Natural killer cell (primary cell): ENCODE results near the gene ELMO3. TPM values are rescaled to one million over a fixed set of nuclear protein-coding genes. Genes with fewer than 3 reads are reported as not detected.

Source experiments
- ATAC-seq, 3 donors: fragments of 150-1000 bp in 2 of 3; fragments of 200-7000 bp in 1 of 3; cut with Tn5 transposase; 1 replicate in 1 of 3; 2 replicates in 2 of 3; pipeline ENCODE4 v1.10.0; 2021; ENCODE audit warnings: mild to moderate bottlenecking in 2 of 3, moderate library complexity in 2 of 3
- DNase-seq, 2 donors: peaks; one replicate each; pipeline versions ENCODE4 v3.0.0 to v3.0.0-alpha.2; 2013 to 2021; ENCODE audit warnings: mixed read lengths in 1 of 2
- H3K27ac ChIP-seq: one replicate; pipeline ENCODE4 v1.5.1; 2013; ENCODE audit warnings: mild to moderate bottlenecking, low read length
- H3K27me3 ChIP-seq: one replicate; pipeline ENCODE4 v1.6.1; 2013; ENCODE audit warnings: low read length; ENCODE audit not compliant: control insufficient read depth, insufficient read depth
- H3K36me3 ChIP-seq: one replicate; pipeline ENCODE4 v1.6.1; 2013; ENCODE audit warnings: low read length; ENCODE audit not compliant: control insufficient read depth, insufficient read depth
- H3K4me1 ChIP-seq: one replicate; pipeline ENCODE4 v1.6.1; 2013; ENCODE audit warnings: low read length; ENCODE audit not compliant: control insufficient read depth, insufficient read depth
- H3K4me3 ChIP-seq: one replicate; pipeline ENCODE4 v1.5.1; 2013; ENCODE audit warnings: low read length
- H3K9me3 ChIP-seq: one replicate; pipeline ENCODE4 v1.6.1; 2013; ENCODE audit warnings: low read length; ENCODE audit not compliant: control insufficient read depth, insufficient read depth
- H3K27ac Mint-ChIP-seq, 2 donors: one replicate each; pipeline ENCODE4 v1.8.0; 2022; ENCODE audit warnings: mild to moderate bottlenecking in 2 of 2, mixed read lengths in 2 of 2, moderate library complexity in 1 of 2
- H3K27me3 Mint-ChIP-seq, 2 donors: one replicate each; pipeline ENCODE4 v1.8.0; 2022; ENCODE audit warnings: low read depth in 2 of 2, mixed read lengths in 2 of 2
- H3K36me3 Mint-ChIP-seq: one replicate; pipeline ENCODE4 v1.8.0; 2022; ENCODE audit warnings: mixed read lengths
- H3K4me1 Mint-ChIP-seq, 2 donors: one replicate each; pipeline ENCODE4 v1.8.0; 2022; ENCODE audit warnings: mixed read lengths in 2 of 2
- H3K4me3 Mint-ChIP-seq: one replicate; pipeline ENCODE4 v1.8.0; 2022; ENCODE audit warnings: mild to moderate bottlenecking, moderate library complexity, mixed read lengths
- H3K9me3 Mint-ChIP-seq, 2 donors: one replicate each; pipeline ENCODE4 v1.8.0; 2022; ENCODE audit warnings: mixed read lengths in 2 of 2
- WGBS: methylation state at CpG from one replicate; pipeline ENCODE4 v1.1.7; 2013; ENCODE audit warnings: missing lambda C conversion rate; ENCODE audit not compliant: insufficient coverage; 5-methylcytosine and 5-hydroxymethylcytosine counted together
- intact Hi-C: fragments of 100-400 bp; cut with micrococcal nuclease; formaldehyde crosslinking; loops from one replicate; pipeline ENCODE4 v1.14.2; 2022
- total RNA-seq, 4 donors: library from RNA; stranded (reverse); fragments of 120-200 nt in 1 of 4; gene quantifications; one replicate each; pipeline versions ENCODE4 v1.2.3 to v1.2.4, GENCODE V29; 2013 to 2022
- TF ChIP-seq, protein P1 (sequence below): fragments of 200-600 bp; IDR thresholded peaks from one replicate; pipeline ENCODE4 v1.8.0; 2022; ENCODE audit warnings: antibody characterized with exemption

The ELMO3 gene
- total RNA-seq, 3 donors from 2014 or later (not counting 1 experiment from before 2014, with no cell fraction given) = 1.9 to 3.3 (median 2.3) TPM

DNA sequence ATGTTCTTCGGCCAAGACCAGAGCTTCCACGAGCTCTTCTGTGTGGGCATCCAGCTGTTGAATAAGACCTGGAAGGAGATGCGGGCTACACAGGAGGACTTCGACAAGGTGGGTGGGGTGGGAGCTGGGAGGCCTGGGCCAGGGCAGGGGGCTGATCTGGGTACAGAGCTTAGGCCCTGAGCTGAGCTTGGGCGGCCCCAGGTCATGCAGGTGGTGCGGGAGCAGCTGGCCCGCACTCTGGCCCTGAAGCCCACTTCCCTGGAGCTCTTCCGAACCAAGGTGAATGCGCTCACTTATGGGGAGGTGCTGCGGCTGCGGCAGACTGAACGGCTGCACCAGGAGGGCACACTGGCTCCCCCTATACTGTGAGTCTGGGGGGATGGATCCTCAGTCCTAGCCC is 3.5 kb downstream of the ELMO3 start:
- 99% methylated on average over 12 of the region's 12 CpGs for WGBS
- H3K27ac Mint-ChIP-seq = no peak overlapping the region
- peaks cover 37% of the 10 kb centered on the region for H3K36me3 ChIP-seq
- H3K4me3 ChIP-seq = no peak overlapping the region
- H3K27me3 ChIP-seq = no peaks in the 10 kb centered on the region
- TF ChIP-seq, protein P1, sequence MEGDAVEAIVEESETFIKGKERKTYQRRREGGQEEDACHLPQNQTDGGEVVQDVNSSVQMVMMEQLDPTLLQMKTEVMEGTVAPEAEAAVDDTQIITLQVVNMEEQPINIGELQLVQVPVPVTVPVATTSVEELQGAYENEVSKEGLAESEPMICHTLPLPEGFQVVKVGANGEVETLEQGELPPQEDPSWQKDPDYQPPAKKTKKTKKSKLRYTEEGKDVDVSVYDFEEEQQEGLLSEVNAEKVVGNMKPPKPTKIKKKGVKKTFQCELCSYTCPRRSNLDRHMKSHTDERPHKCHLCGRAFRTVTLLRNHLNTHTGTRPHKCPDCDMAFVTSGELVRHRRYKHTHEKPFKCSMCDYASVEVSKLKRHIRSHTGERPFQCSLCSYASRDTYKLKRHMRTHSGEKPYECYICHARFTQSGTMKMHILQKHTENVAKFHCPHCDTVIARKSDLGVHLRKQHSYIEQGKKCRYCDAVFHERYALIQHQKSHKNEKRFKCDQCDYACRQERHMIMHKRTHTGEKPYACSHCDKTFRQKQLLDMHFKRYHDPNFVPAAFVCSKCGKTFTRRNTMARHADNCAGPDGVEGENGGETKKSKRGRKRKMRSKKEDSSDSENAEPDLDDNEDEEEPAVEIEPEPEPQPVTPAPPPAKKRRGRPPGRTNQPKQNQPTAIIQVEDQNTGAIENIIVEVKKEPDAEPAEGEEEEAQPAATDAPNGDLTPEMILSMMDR = no peak
- H3K9me3 ChIP-seq = no peaks in the 10 kb centered on the region
- no peak overlapping the region for H3K4me3 Mint-ChIP-seq
- no peaks in the 10 kb centered on the region for H3K36me3 Mint-ChIP-seq
- H3K4me1 Mint-ChIP-seq = peaks cover 4 to 9% of the 10 kb centered on the region in 2 donors
- DNase-seq = no peak
- intact Hi-C loops = no loop called here
- no peaks in the 10 kb centered on the region for H3K9me3 Mint-ChIP-seq
- no peaks in the 10 kb centered on the region for H3K4me1 ChIP-seq
- H3K27me3 Mint-ChIP-seq = no peaks in the 10 kb centered on the region
- ATAC-seq = no peak
- H3K27ac ChIP-seq = no peak overlapping the region

DNA sequence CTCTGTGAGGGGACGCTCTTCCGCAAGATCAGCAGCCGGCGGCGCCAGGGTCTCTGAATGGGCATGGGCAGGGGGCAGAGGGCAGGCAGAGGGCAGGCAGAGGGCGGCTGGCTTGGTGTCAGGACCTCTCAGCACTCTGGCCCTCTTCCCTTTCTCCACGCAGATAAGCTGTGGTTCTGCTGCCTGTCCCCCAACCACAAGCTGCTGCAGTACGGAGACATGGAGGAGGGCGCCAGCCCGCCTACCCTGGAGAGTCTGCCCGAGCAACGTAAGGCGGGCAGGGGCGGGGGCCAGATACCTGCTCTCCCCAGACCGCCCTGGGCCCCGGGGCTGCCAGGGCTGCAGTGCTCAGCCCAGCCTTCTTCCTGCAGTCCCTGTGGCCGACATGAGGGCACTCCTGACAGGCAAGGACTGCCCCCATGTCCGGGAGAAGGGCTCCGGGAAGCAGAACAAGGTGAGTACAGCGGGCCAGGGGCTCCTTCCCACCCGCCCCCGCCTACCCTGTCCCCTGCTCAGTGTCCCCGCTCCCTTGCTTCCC is 4.1 kb downstream of the ELMO3 start:
- no peak overlapping the region for H3K27ac Mint-ChIP-seq
- 96% methylated on average over 23 of the region's 23 CpGs for WGBS
- Histone ChIP-seq H3K4me3 (no peak overlapping the region), H3K4me1 (no peaks in the 10 kb centered on the region), H3K27me3 (no peaks in the 10 kb centered on the region), H3K27ac (no peak overlapping the region), H3K36me3 (peaks cover 33% of the 10 kb centered on the region), H3K9me3 (no peaks in the 10 kb centered on the region)
- intact Hi-C loops = no loop called here
- no peaks in the 10 kb centered on the region for H3K9me3 Mint-ChIP-seq
- peaks cover 4 to 9% of the 10 kb centered on the region in 2 donors for H3K4me1 Mint-ChIP-seq
- DNase-seq (no peak), ATAC-seq (no peak)
- no peak overlapping the region for H3K4me3 Mint-ChIP-seq
- TF ChIP-seq, protein P1 = no peak
- no peaks in the 10 kb centered on the region for H3K36me3 Mint-ChIP-seq
- H3K27me3 Mint-ChIP-seq = no peaks in the 10 kb centered on the region

DNA sequence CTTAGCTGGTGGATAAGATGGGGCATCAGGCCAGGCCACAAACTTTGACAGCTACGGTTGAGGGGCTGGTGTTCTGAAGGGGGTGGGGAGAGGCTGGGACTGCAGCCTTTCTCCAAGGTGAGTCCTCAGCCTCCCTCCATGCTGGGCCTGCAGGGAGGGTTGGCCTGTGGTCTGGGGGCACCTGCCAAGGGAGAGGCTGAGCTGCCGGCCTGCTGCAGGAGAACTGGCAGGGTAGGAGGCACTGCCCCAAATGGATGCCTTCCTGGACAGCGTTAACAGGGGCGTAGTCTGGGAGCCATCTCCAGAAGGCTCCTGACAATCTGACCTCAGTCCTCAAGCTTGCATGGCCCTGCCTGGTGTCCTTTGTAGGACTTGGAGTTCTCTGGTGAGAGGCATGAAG is 5.1 kb downstream of the ELMO3 start:
- Histone ChIP-seq H3K4me1 (no peaks in the 10 kb centered on the region), H3K27me3 (no peaks in the 10 kb centered on the region), H3K9me3 (no peaks in the 10 kb centered on the region), H3K4me3 (no peak overlapping the region), H3K27ac (no peak overlapping the region), H3K36me3 (peaks cover 28% of the 10 kb centered on the region)
- Mint-ChIP-seq H3K27ac (no peak overlapping the region), H3K4me1 (peaks cover 4 to 9% of the 10 kb centered on the region in 2 donors), H3K27me3 (no peaks in the 10 kb centered on the region), H3K4me3 (no peak overlapping the region), H3K9me3 (no peaks in the 10 kb centered on the region), H3K36me3 (no peaks in the 10 kb centered on the region)
- no peak for DNase-seq
- ATAC-seq = no peak
- WGBS = 75% methylated on average over 4 of the region's 4 CpGs
- intact Hi-C loops = no loop called here
- TF ChIP-seq, protein P1 = no peak
